ENCODE measurements around the gene MB21D2.
"Not testable (repeated sequence)": the region's sequence is repeated elsewhere in the genome, so short reads cannot be mapped to it uniquely, and the experiment has no call there.

Gene MB21D2

GRCh38 chr3:192858849-192859585 lies 58.6 kb downstream of the MB21D2 start:
- no peak for DNase-seq (ENCODE audit: low spot score)

- DNase-seq (ENCODE audit: low spot score) = no peak
These were observed 60.4 kb downstream of the MB21D2 start for GRCh38 chr3:192857260-192857661.

- no peak for DNase-seq (ENCODE audit: low spot score)
These were observed 62.2 kb downstream of the MB21D2 start for GRCh38 chr3:192855434-192855833.

DNA sequence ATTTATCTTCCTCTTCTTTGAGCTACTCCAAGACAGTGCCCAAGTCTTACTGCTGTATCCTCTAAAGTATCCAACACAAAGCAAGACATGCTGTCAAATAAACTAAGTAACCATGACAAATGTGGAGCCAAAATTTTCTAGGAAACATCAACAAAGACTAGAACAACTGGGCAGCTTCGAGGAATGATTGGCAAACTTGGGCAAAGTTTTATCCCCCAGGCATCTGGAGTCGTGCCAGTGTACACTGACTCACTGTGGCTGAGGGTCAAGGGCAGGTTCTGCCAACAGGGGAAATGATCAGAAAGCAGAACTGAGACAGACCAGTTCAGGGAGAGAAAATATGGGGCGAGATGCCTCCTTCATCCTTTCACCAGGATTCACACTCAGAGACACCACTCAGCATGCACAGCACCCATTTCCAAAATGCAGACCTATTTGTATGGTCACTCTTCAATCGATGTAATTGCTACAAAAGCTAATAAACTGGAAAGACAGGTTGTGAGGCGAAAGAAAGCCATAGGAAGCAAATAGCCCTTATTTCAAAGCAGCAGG lies 65.8 kb downstream of the MB21D2 start:
- no peak for DNase-seq (ENCODE audit: low spot score)

DNA sequence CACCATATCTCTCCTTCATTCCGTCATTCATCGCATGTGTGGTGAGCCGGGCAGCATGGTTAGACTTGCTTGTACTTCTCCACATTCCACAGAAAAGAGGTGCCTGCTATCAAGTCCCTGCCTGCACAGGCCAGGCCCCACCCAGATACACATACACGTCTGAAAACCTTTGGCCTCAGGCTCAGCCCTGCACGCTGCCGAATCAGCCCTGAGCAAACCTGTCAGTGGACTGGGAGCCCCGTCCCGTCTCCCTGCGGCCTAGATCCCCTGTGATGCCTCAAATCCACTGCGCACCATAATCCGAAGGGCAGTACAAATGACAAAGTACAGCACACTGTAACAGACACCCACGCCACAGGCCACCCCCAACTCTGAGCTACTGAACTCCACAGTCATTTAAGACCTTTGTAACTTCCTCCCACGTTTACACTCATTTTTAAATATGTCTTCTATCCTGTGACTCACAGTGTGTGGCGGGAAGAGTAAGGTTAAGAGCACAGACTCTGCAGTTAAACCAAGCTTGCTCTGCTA lies 67.1 kb downstream of the MB21D2 start:
- no peak for DNase-seq (ENCODE audit: low spot score)

GRCh38 chr3:192849821-192850220 lies 67.8 kb downstream of the MB21D2 start:
- not testable (repeated sequence) for DNase-seq (ENCODE audit: low spot score)

DNA sequence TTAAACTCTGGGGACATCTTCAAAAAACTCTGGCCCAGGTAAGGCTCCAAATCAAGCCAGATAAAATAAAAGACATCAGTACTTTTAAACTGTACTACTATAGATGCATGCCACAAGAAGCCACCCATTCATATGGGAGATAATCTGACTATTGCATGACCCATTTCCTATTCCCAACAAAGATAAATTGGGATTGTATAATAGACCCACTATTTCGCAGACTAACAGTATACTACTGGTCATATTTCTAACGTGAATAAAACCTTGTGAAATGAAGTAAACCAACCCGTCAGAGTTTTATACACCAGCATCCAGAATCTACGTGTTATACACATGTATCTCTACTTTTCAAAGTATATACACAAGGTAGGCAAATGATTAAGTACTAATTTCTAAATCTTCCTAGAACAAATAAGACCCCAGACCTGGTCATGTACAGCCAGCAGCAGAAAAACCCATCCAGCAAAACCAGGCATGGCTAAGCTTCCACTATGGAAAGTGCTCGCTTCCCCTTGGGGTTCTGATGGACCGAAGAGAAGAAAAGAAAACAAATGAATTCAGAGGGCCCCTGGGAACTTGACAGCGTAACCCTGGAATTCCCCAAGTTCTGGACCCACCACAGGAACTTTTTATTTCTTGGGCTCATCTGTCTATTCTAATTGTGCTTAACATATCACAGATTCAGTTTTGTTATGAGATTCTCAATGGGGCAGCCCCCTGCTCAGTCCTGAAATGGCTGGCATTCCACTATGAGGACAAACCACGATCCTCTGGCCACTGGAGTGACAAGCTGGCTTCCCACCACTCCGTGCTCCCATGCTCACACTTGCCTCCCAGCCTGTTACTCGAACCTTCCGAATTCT lies 69.1 kb downstream of the MB21D2 start:
- no peak for DNase-seq (ENCODE audit: low spot score)

DNA sequence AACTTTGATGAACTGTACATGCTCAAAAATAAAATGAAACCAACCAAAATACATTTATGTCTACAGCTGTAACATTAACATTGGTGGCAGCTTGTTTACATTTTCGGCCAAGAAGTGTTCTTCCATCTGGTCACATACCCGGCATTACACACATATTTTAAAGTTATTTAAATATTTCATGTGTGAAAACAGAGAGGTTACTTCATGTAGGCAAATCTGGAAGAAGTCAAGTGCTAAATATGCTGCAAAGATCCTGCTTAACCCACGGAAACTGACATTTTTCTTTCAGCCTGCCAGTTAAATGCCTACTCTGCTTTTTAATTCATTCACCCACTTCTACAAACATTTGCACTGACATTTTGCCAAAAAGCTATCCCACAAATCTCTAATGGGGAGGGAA lies 69.7 kb downstream of the MB21D2 start:
- no peak for DNase-seq (ENCODE audit: low spot score)

DNA sequence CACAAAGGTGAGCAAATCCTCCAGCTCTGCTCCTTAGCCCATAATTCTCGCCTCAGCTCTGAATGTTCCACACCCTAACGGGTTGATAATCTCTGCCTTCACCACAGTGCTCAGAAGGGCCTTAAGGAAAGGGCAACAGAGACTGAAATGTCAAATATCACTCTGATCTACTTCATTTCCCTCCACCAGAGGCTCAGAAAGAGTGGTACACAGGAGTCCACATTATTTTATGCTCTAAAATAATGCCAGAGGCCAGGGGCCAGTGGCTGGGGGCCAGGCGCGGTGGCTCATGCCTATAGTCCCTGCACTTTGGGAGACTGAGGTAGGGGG lies 72.2 kb downstream of the MB21D2 start:
- no peak for DNase-seq (ENCODE audit: low spot score)

DNA sequence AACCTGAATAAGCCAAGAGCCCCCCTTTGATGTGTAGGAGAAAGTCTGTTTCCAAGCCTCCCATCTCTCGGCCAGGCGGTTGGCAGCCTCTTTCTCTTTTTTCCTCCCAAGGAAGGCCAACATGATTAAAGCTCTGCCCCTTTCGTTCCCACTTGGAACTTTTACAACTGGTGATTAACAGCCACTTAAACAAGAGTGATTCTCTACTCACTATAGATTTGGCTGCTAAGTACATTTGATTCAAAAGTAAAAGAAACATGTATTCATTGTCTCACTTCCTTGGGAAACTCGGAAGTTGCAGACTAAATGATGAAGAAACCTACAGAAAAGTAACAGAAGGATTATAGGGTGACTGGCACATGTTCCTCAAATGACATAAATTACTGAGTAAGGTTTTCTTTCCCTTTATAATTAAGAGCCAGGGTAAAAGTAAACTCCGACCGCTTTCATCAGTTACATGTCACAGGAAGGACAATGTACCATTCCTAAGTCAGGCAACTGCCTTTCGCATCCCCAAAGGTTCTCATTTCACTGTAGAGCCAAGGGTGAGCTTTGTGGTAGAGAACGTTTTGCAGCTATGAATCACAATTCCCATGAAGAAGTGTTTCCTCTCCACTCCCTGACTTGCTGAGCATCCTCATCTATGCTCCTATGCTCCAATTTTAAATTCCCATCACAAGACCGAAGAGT lies 72.7 kb downstream of the MB21D2 start:
- no peak for DNase-seq (ENCODE audit: low spot score)

DNA sequence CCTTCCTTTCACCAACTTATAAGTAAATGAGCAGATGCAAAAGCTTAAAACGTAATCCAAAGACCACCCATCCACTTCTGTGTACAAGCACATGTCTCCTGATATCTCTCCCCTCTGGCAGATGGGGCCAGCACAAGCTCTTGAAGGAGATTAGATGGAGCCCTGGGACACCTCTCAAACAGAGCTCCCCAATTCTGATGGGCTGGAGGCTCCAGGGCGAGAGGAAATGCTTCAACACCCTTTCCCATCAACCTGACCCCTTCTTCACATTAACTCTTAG lies 73.2 kb downstream of the MB21D2 start:
- DNase-seq (ENCODE audit: low spot score) = no peak

DNA sequence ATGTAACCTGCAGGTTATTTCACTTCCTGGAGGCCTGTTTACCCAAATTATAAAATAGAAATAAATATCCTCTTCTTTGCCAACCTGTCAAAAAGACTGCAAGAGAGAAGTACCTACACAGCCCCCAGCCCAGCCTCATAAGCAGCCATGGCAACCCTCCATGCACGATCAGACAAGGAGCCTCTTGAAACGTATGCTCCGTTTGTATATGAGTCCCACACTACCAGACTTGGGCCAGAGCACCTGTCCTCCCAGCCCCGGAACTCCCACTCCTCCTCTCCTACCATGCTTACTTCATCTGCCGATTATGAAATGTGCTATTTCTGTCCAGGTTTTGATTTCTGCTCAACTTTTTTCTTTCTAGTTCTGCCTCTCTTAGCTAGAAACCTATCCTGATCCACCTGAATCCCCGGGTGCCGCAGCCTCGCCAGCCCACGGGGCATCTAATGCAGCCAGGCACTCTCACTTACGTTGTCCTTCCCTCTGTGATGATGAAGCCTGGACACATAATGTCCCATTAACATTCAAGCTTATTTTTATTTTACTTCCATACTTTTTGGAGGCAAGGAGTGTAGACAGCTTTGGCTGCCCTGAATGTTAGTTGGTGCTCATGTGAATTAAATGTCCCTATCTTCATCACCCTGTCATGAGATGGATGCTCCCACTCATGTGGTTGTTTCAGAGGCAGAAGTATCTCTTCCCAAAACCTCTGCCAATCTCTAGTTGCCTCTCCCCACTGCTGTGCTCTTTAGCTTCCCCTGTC lies 73.8 kb downstream of the MB21D2 start:
- DNase-seq (ENCODE audit: low spot score) = no peak

GRCh38 chr3:192843119-192843518 lies 74.5 kb downstream of the MB21D2 start:
- DNase-seq (ENCODE audit: low spot score) = no peak

DNA sequence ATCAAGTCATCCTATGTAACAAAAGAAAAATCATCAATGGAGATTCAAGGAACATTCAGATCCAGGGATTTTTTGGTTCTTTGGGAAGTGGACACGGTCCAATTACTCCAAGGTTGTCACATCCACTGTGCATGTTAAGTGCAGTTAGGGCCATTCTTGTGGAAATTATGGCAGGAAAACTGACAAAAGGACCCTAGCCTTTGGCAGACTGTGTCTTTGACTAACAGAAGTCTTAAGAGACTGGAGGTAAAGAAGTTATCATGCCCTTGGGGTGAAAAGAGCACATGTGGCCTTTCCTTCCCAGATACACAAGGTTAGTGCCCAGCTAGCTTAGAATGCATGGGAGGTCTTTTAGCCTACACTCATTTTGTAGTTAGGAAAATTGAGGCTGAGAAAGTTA lies 74.9 kb downstream of the MB21D2 start:
- no peak for DNase-seq (ENCODE audit: low spot score)

GRCh38 chr3:192842138-192842537 lies 75.5 kb downstream of the MB21D2 start:
- no peak for DNase-seq (ENCODE audit: low spot score)

GRCh38 chr3:192841428-192841827 lies 76.2 kb downstream of the MB21D2 start:
- no peak for DNase-seq (ENCODE audit: low spot score)

GRCh38 chr3:192840143-192840836 lies 77.4 kb downstream of the MB21D2 start:
- DNase-seq (ENCODE audit: low spot score) = no peak

DNA sequence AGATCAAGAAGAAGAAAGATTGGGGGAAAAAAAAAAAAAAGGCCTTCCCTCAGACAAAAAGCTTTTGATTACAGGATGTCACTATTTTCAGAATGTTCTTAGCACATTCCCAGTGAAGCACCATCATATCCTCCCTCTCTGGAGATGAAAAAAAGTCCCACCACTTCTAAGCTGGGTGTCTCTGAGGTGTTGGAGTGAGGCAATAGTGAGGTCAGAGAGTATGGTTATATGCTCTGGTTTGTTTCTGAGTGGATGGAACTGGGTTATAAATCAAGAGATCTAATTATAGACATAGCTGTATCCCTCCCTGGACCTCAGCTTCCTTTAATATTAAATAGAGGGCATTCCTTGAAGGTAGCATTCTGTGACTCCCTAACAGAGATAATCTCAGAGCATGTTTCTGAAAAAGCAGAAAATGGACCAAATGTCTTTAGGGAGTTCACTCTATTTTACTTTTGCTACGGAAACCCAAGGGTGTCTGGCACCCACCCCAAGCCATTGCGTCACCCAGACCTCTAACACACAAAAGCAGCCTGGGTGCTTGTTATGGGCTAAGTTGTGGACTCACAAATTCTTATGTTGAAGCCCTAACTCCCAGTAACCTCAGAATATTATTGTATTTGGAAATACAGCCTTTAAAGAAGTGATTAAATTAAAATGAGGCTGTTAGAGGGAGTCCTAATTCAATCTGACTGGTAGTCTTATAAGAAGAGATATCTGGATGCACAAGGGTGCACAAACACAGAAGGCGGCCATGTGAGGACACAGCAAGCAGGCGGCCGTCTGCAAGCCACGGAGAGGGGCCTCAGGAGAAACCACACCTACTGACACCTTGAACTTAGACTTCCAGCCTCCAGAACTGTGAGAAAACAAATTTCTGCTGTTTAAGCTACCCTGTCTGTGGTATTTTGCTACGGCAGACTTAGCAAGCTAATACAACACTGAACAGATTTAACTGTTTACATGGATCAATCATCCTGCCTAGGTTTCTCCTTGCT lies 81.5 kb downstream of the MB21D2 start:
- no peak for DNase-seq (ENCODE audit: low spot score)

- no peak for DNase-seq (ENCODE audit: low spot score)
These were observed 83.2 kb downstream of the MB21D2 start for GRCh38 chr3:192834428-192834827.
